Mesenchymal stem cell (in vitro differentiated cells and primary cell): ENCODE results near the gene SNX30.

ENCODE experiments used
- DNase-seq: peaks from one replicate; pipeline ENCODE4 v3.0.0-alpha.2; 2013
- H2AFZ ChIP-seq: one replicate; pipeline ENCODE4 v1.6.1; 2013; ENCODE audit warnings: low read depth, mild to moderate bottlenecking, control low read depth, inconsistent platforms, low read length, moderate library complexity
- H2AK5ac ChIP-seq: 2 replicates; pipeline ENCODE4 v1.6.1; 2013; ENCODE audit warnings: low read length, moderate library complexity, mild to moderate bottlenecking, inconsistent platforms; ENCODE audit not compliant: severe bottlenecking
- H2BK120ac ChIP-seq: one replicate; pipeline ENCODE4 v1.6.1; 2013; ENCODE audit warnings: low read depth, mild to moderate bottlenecking, inconsistent platforms, low read length, moderate library complexity
- H2BK12ac ChIP-seq, 2 experiments: one replicate each; pipeline ENCODE4 v1.6.1; 2013; ENCODE audit warnings: inconsistent platforms in 2 of 2, low read length in 2 of 2, mild to moderate bottlenecking in 2 of 2, moderate library complexity in 2 of 2, control low read depth in 1 of 2
- H2BK15ac ChIP-seq: one replicate; pipeline ENCODE4 v1.6.1; 2013; ENCODE audit warnings: mild to moderate bottlenecking, low read depth, inconsistent platforms; ENCODE audit not compliant: poor library complexity, severe bottlenecking
- H2BK5ac ChIP-seq: 2 replicates; pipeline ENCODE4 v1.6.1; 2013; ENCODE audit warnings: low read depth, mild to moderate bottlenecking, low read length, control low read depth, inconsistent platforms; ENCODE audit not compliant: poor library complexity, severe bottlenecking
- H3K14ac ChIP-seq, 2 experiments: one replicate each; pipeline ENCODE4 v1.6.1; 2013; ENCODE audit warnings: inconsistent platforms in 2 of 2, low read length in 2 of 2, control low read depth in 1 of 2, mild to moderate bottlenecking in 1 of 2, moderate library complexity in 1 of 2
- H3K18ac ChIP-seq, 2 experiments: one replicate each; pipeline ENCODE4 v1.6.1; 2013; ENCODE audit warnings: inconsistent platforms in 2 of 2, low read length in 2 of 2, control low read depth in 1 of 2, low read depth in 1 of 2, mild to moderate bottlenecking in 1 of 2
- H3K23ac ChIP-seq, 2 experiments: one replicate each; pipeline ENCODE4 v1.6.1; 2013; ENCODE audit warnings: inconsistent platforms in 2 of 2, low read length in 2 of 2, mild to moderate bottlenecking in 2 of 2, moderate library complexity in 2 of 2, control low read depth in 1 of 2
- H3K27ac ChIP-seq: 2 replicates; pipeline ENCODE4 v1.5.1; 2013; ENCODE audit warnings: mild to moderate bottlenecking, moderate library complexity, low read length, control low read depth, inconsistent platforms; ENCODE audit not compliant: poor library complexity, severe bottlenecking
- H3K27me3 ChIP-seq, 2 experiments: 2 replicates each; pipeline versions ENCODE4 v1.6.1 to v1.7.0; 2013; ENCODE audit warnings: low read length in 2 of 2, mild to moderate bottlenecking in 2 of 2, moderate library complexity in 2 of 2, control low read depth in 1 of 2, inconsistent platforms in 1 of 2; ENCODE audit not compliant: control insufficient read depth in 1 of 2, insufficient read depth in 1 of 2
- H3K36me3 ChIP-seq, 2 experiments: 2 replicates each; pipeline versions ENCODE4 v1.6.1 to v1.7.0; 2013; ENCODE audit warnings: low read length in 2 of 2, control low read depth in 1 of 2, inconsistent platforms in 1 of 2, low read depth in 1 of 2, mild to moderate bottlenecking in 1 of 2; ENCODE audit not compliant: insufficient read depth in 2 of 2, control insufficient read depth in 1 of 2
- H3K4ac ChIP-seq, 2 experiments: one replicate each; pipeline ENCODE4 v1.6.1; 2013; ENCODE audit warnings: inconsistent platforms in 2 of 2, low read length in 2 of 2, mild to moderate bottlenecking in 2 of 2, moderate library complexity in 2 of 2, control low read depth in 1 of 2, low read depth in 1 of 2
- H3K4me1 ChIP-seq: 2 replicates; pipeline ENCODE4 v1.6.1; 2013; ENCODE audit warnings: low read depth, low read length, control low read depth; ENCODE audit not compliant: control insufficient read depth, insufficient read depth
- H3K4me2 ChIP-seq: 2 replicates; pipeline ENCODE4 v1.6.1; 2013; ENCODE audit warnings: low read length, mild to moderate bottlenecking, inconsistent platforms; ENCODE audit not compliant: poor library complexity, severe bottlenecking
- H3K4me3 ChIP-seq, 2 experiments: 2 replicates each; pipeline versions ENCODE4 v1.5.1 to v1.7.0; 2013; ENCODE audit warnings: low read length in 2 of 2, mild to moderate bottlenecking in 2 of 2, control low read depth in 1 of 2, low read depth in 1 of 2; ENCODE audit not compliant: insufficient read depth in 1 of 2
- H3K79me1 ChIP-seq: replicated peaks from 2 replicates; pipeline ENCODE4 v1.6.1; 2013; ENCODE audit warnings: mild to moderate bottlenecking, control low read depth, low read length, inconsistent platforms; ENCODE audit not compliant: poor library complexity, severe bottlenecking
- H3K9ac ChIP-seq: 2 replicates; pipeline ENCODE4 v1.7.0; 2013; ENCODE audit warnings: mild to moderate bottlenecking, low read length, moderate library complexity
- H3K9me3 ChIP-seq: 2 replicates; pipeline ENCODE4 v1.7.0; 2013; ENCODE audit warnings: mild to moderate bottlenecking, low read length; ENCODE audit not compliant: control insufficient read depth
- H4K8ac ChIP-seq: one replicate; pipeline ENCODE4 v1.6.1; 2013; ENCODE audit warnings: inconsistent platforms, mild to moderate bottlenecking, low read length, moderate library complexity
- H4K91ac ChIP-seq: one replicate; pipeline ENCODE4 v1.6.1; 2013; ENCODE audit warnings: mild to moderate bottlenecking, low read length, inconsistent platforms
- WGBS: methylation state at CpG from one replicate; pipeline ENCODE4 v1.1.7; 2013; ENCODE audit warnings: mixed read lengths; 5-methylcytosine and 5-hydroxymethylcytosine counted together

SNX30 gene

DNA sequence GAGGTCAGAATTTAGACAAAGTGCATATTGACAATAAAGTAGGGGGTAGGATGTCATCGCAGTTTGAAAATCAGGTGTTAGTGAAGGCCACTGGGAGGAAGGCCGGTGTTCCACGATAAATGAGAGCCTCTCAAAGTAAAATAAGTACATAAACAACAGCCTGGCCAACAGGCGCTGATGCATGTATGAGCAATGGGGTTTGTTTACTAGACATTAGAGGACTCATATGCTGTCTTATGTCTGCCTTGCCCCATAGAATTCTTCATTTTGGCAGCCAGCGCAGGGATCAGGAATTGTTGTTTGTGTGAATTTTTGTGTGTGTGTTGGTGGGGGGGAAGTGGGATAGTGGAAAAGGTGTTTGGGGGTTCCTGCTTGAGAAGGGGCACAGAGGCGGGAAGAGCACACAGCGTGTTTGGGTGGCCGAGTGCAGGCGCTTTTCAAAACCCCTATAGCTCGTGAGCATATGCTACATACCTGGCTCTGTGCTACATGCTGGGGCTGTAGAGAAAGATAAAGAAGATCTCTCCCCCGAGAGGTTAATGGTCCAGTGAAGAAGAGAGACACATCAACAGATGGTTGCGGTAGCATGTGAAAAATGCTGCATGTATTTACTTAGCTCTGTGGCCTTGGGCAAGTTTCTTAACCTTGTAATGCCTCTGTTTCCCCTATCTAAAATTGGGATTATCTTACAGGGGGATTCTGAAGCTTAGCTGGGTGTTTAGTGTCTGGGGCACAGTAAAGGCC is 11.5 kb downstream of the SNX30 start:
- H3K79me1 ChIP-seq, result peaks cover 49% of the 10 kb centered on the region
- H3K9me3 ChIP-seq, result peaks cover 3% of the 10 kb centered on the region
- no peaks in the 10 kb centered on the region for H3K27me3 ChIP-seq
- H3K27ac ChIP-seq, result no peak overlapping the region
- H2BK12ac ChIP-seq, result no peak overlapping the region
- H3K4me3 ChIP-seq, result no peak overlapping the region
- no peak overlapping the region for H4K8ac ChIP-seq
- peaks cover 0 to 4% of the 10 kb centered on the region in 2 experiments for H3K36me3 ChIP-seq
- no peak overlapping the region for H3K4ac ChIP-seq
- no peak overlapping the region for H2BK120ac ChIP-seq
- peak overlapping the region in 1 of 2 experiments; percentile 39 for H3K14ac ChIP-seq
- no peak overlapping the region for H2BK15ac ChIP-seq
- peak overlapping the region in 1 of 2 experiments; percentile 34 for H3K18ac ChIP-seq
- no peak overlapping the region for H2AK5ac ChIP-seq
- H3K23ac ChIP-seq, result no peak overlapping the region
- H3K4me2 ChIP-seq, result no peak overlapping the region
- WGBS, result 64% methylated on average over 12 of the region's 12 CpGs
- peaks cover 2% of the 10 kb centered on the region for H3K4me1 ChIP-seq
- H2AFZ ChIP-seq, result no peak overlapping the region
- no peak overlapping the region for H4K91ac ChIP-seq
- no peak overlapping the region for H2BK5ac ChIP-seq
- peak; percentile 80 for DNase-seq
- H3K9ac ChIP-seq, result no peak overlapping the region

GRCh38 chr9:112762726-112763518 is 12.4 kb downstream of the SNX30 start:
- Histone ChIP-seq H2BK12ac (no peak overlapping the region), H2BK15ac (no peak overlapping the region), H2BK120ac (no peak overlapping the region), H2AFZ (no peak overlapping the region), H3K14ac (no peak overlapping the region), H3K4ac (no peak overlapping the region), H4K8ac (no peak overlapping the region), H2AK5ac (no peak overlapping the region), H3K4me2 (no peak overlapping the region), H3K18ac (no peak overlapping the region), H3K27ac (no peak overlapping the region), H4K91ac (no peak overlapping the region), H3K79me1 (peaks cover 43% of the 10 kb centered on the region), H2BK5ac (no peak overlapping the region), H3K9ac (no peak overlapping the region), H3K4me1 (peaks cover 2% of the 10 kb centered on the region), H3K9me3 (peaks cover 3% of the 10 kb centered on the region), H3K23ac (peak overlapping the region in 1 of 2 experiments; percentile 56), H3K4me3 (no peak overlapping the region), H3K27me3 (no peaks in the 10 kb centered on the region), H3K36me3 (peaks cover 0 to 4% of the 10 kb centered on the region in 2 experiments)
- WGBS, result 88% methylated on average over 11 of the region's 13 CpGs
- no peak for DNase-seq

DNA sequence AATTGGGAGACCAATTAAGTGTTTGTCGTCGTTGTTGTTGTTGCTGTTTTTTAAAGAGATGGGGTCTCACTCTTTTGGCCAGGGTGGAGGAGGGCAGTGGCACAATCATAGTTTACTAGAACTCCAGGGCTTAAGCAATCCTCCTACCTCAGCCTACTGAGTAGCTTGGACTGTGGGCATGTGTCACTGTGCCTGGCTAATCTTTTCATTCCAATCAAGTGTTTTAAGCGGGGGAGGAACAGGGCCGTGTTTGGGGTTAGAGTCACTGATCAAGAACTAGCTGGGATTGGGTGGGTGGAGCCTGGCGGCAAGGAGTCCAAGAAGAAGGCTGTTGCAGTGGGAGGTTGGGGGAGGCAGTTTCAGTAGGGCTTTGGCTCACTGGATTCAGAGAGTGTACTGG is 13.8 kb downstream of the SNX30 start:
- H3K27ac ChIP-seq, result no peak overlapping the region
- H3K9me3 ChIP-seq, result peaks cover 3% of the 10 kb centered on the region
- H3K27me3 ChIP-seq, result no peaks in the 10 kb centered on the region
- no peak overlapping the region for H2BK120ac ChIP-seq
- H3K79me1 ChIP-seq, result peaks cover 35% of the 10 kb centered on the region
- no peak overlapping the region for H2AK5ac ChIP-seq
- H2AFZ ChIP-seq, result no peak overlapping the region
- H4K91ac ChIP-seq, result no peak overlapping the region
- H3K4me3 ChIP-seq, result peak overlapping the region in 1 of 2 experiments; percentile 5
- no peak overlapping the region for H2BK15ac ChIP-seq
- H3K4me2 ChIP-seq, result no peak overlapping the region
- DNase-seq, result peak; percentile 50
- H3K23ac ChIP-seq, result no peak overlapping the region
- no peak overlapping the region for H2BK5ac ChIP-seq
- no peaks in the 10 kb centered on the region for H3K36me3 ChIP-seq
- H2BK12ac ChIP-seq, result no peak overlapping the region
- no peak overlapping the region for H3K9ac ChIP-seq
- no peak overlapping the region for H3K18ac ChIP-seq
- WGBS, result 70% methylated on average over 5 of the region's 5 CpGs
- no peak overlapping the region for H3K4ac ChIP-seq
- H3K4me1 ChIP-seq, result peaks cover 2% of the 10 kb centered on the region
- H4K8ac ChIP-seq, result no peak overlapping the region
- no peak overlapping the region for H3K14ac ChIP-seq

GRCh38 chr9:112764837-112765236 is 14.3 kb downstream of the SNX30 start:
- Histone ChIP-seq H2AFZ (no peak overlapping the region), H3K4me2 (no peak overlapping the region), H3K9me3 (peaks cover 3% of the 10 kb centered on the region), H3K18ac (peak overlapping the region in 1 of 2 experiments; percentile 28), H3K79me1 (peaks cover 40% of the 10 kb centered on the region), H3K36me3 (peaks cover 0 to 1% of the 10 kb centered on the region in 2 experiments), H3K4me1 (peaks cover 2% of the 10 kb centered on the region), H3K27me3 (no peaks in the 10 kb centered on the region), H3K9ac (no peak overlapping the region), H3K4me3 (no peak overlapping the region), H3K27ac (no peak overlapping the region), H2BK12ac (peak overlapping the region in 1 of 2 experiments; percentile 57), H3K4ac (no peak overlapping the region), H3K23ac (no peak overlapping the region), H2BK120ac (no peak overlapping the region), H2AK5ac (peak overlapping the region; percentile 39), H2BK5ac (no peak overlapping the region), H2BK15ac (peak overlapping the region; percentile 26), H3K14ac (no peak overlapping the region), H4K8ac (no peak overlapping the region), H4K91ac (peak overlapping the region; percentile 47)
- WGBS, result 83% methylated on average over 7 of the region's 7 CpGs
- DNase-seq, result no peak
